Hematopoietic multipotent progenitor cell treated with erythropoietin and hydrocortisone succinate and interleukin-3 and kit ligand, for 17 days (in vitro differentiated cells): ENCODE data around the gene CCSER1.
"Not testable (repeated sequence)": the region's sequence is repeated elsewhere in the genome, so short reads cannot be mapped to it uniquely, and the experiment has no call there.

ENCODE experiments used
- DNase-seq: peaks from one replicate; pipeline ENCODE4 v3.0.0-alpha.2; 2015; ENCODE audit warnings: low spot score

Gene CCSER1

DNA sequence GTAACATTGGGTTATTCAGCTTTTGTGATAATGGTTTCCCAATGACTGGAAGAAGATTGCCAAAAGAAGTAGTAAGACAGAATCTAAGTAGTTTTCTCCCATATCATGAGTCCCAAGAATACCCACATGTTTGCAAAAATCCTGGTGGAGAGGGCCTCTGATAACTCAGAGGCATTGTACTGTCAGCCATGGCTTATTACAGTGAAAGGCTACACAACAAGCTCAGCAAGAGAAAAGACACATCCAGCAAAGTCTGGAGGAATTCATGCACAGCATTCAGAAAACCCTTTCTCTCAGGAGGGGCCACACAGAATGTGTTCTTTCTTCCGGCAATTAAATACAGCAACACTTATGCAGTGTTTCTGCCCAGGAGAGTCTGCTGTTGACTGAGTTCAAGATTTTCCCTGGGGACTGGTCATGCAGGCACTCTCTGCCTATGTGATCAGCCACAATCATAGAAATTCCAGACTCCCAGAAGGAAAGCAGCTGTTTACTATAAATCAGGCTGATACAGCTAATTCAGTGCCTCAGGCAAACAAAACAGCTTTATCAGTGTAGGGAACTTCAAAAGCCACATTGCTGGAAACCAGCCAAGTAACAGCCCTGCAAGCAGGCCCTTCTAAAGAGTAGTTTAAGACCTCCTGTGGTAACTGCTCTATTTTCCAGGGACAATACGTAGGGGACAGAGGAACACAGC, 937.1 kb downstream of the CCSER1 start:
- no peak for DNase-seq

DNA sequence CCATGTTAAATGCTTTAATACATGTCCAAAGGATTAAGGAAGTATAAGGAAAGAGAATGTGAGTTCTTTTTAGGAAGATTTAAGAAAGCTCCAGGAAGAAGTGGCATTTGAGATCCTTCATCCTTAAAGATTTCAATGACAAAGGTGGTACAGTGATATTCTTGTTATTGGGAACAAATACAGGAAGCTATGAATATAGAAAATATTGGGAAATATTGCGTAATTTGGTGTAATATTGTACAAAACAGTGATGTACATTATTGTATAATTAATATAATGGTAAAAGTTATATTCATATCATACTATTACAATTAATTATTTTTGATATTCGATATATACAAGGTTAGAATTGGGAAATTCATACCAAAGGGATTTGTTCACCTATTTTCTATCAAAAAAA, 937.9 kb downstream of the CCSER1 start:
- DNase-seq, result no peak

DNA sequence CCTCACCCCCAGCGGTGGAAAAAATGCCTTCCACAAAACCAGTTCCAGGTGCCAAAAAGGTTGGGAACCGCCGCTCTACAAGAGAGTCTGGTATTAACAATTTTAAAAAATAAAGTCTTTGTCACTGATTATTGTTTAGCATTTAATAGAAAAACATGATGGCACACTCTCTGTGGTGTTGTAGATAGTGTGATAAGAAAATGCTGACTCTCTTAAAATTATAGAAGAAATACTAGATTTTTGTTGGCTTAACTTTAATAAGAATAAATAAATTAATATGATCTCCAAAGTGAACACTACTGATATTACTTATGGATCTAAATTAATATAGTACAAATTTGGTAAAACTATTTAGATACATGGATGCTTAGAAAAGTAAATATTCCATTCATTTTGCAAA, 943.5 kb downstream of the CCSER1 start:
- no peak for DNase-seq

- DNase-seq, result no peak
These were observed 949.0 kb downstream of the CCSER1 start for GRCh38 chr4:91076147-91076546.

- no peak for DNase-seq
These were observed 958.8 kb downstream of the CCSER1 start for GRCh38 chr4:91085961-91086360.

DNA sequence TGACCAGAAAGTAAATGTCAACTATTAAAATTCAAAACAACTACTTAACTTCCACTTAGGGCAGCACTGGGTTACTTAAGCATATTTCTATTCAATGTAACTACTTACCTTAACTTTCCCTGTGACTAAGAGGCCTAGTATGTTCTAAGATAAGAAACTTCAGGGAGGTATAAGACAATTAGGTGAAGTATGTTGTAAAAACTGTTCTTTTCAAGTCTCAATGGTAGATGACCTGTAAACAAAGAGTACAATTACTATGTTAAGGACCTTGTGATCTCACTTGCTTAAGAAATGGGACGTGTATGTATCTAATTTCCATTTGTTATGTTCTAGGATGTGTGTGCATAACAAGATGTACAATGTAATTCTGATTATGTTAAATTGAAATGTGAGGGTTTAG, 960.5 kb downstream of the CCSER1 start:
- DNase-seq, result no peak

- DNase-seq, result no peak
These were observed 962.0 kb downstream of the CCSER1 start for GRCh38 chr4:91089178-91089577.

GRCh38 chr4:91092398-91092980, 965.3 kb downstream of the CCSER1 start:
- DNase-seq, result no peak

- not testable (repeated sequence) for DNase-seq
These were observed 967.0 kb downstream of the CCSER1 start for GRCh38 chr4:91094220-91094619.

DNA sequence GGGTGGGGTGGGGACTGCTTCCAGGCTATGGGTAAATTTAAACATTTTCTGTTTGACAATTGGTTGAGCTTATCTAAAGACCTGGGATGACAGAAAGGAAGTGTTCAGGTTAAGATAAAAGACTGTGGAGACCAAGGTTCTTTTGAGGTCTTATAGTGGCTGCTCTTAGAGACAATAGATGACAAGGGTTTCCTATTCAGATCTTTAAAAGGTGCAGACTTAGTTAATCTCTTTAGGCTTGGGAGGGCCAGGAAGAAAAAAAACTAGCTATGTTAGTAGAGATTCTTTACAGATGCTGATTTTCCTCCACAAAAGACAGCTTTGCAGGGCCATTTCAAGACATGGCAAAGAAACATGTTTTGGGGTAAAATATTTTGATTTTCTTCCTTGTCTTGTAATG, 972.5 kb downstream of the CCSER1 start:
- no peak for DNase-seq

DNA sequence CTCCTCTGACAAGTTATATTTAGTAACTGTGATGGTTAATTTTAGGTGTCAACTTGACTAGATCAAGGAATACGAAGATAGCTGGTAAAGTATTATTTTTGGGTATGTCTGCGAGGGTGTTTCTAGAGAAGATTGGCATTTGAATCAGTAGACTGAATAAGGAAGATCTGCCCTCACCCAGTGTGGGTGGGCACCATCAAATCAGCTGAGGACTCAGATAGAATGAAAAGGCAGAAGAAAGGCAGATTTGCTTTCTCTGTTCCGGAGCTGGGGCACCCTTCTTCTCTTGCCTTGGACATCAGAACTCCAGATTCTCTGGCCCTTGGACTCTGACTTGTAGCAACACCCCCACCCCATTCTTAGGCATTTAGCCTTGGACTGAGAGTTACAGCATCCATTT, 981.6 kb downstream of the CCSER1 start:
- DNase-seq, result no peak

DNA sequence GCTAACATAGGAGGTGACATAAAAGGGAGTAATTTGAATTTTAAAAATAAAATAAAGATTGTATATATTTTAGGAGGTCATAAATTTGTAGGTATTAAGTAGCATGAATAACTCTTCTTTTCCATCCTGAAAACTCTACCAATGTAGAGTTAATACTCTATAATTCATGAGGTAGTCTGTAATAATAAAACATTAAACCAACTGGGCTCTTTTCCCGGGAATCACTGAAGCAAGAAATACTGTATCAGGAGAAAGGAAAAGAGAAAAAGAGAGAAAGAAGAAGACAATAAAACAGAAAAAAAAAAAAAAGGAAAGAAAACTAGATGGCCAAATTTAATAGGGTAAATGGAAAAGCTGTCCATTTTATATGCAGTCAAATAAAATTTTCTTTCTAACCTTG, 984.4 kb downstream of the CCSER1 start:
- DNase-seq, result no peak

GRCh38 chr4:91113130-91113706, 986.0 kb downstream of the CCSER1 start:
- DNase-seq, result no peak

GRCh38 chr4:91114386-91114785, 987.2 kb downstream of the CCSER1 start:
- DNase-seq, result no peak

GRCh38 chr4:91116861-91117260, 989.7 kb downstream of the CCSER1 start:
- no peak for DNase-seq

DNA sequence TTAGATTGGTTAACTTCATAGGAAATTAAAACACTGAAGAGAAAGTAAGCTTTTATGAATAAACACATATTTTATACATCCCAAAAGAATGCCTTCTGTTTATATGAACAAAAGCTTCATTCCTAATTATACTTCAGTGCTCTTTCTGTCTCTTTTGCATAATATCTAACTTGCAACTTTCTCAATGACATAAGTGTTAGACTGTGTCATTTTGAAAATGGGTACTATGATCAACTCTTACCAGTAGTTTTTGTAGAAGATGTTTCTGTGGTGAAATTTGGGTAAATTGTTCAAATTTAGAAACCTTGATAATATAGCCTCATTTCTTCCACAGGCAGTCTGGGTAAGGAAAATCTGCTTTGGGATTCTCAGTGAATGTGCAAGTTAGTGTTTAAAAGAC, 991.4 kb downstream of the CCSER1 start:
- no peak for DNase-seq

DNA sequence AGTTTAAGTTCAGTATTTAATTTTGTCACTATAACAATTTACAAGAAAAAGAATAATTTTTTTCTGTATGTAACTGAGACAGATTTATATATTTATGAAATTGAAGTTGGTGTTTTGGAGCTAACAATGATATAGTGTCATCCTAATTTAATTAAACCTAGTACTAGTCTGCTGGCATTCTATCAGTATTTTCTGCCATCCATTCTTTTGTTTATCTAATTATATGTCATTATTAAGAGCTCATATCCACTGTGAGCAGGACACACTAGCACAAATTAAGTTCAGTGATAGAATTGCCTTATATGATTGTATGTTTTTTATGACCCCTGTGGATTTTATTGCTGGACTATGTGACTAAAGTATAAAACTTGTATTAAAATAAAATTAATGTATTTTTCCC, 996.5 kb downstream of the CCSER1 start:
- no peak for DNase-seq

- DNase-seq, result no peak
These were observed 1000.0 kb downstream of the CCSER1 start for GRCh38 chr4:91127192-91127591.

- DNase-seq, result no peak
These were observed 1000.6 kb downstream of the CCSER1 start for GRCh38 chr4:91127831-91128230.

DNA sequence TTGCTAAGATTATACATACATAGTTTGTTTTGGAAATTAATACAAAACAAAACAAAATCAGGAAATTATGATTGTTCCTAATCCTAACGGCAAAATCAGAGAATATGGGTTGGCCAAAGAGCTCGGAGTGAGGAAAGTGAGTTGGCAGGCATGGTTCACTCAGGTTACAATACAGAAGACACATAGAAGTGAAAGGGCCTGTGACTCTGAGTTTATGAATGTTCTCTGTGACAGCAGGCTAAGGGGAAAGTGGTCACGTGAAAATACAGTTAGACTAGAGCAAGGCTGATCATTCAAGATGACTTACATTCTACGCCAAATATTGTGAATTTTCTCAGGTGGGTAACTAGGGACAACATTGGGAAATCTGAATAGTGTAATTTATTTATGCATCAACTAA, 1001.3 kb downstream of the CCSER1 start:
- no peak for DNase-seq

GRCh38 chr4:91147067-91147466, 1019.9 kb downstream of the CCSER1 start:
- DNase-seq, result no peak

DNA sequence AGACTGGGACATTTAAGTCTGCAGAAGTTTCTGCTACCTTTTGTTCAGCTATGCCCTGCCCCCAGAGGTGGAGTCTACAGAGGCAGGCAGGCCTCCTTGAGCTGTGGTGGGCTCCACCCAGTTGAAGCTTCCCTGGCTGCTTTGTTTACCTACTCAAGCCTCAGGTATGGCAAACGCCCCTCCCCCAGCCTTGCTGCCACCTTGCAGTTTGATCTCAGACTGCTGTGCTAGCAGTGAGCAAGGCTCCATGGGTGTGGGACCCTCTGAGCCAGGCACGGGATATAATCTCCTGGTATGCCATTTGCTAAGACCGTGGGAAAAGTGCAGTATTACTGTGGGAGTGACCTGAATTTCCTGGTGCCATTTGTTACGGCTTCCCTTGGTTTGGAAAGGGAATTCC, 1026.8 kb downstream of the CCSER1 start:
- not testable (repeated sequence) for DNase-seq

DNA sequence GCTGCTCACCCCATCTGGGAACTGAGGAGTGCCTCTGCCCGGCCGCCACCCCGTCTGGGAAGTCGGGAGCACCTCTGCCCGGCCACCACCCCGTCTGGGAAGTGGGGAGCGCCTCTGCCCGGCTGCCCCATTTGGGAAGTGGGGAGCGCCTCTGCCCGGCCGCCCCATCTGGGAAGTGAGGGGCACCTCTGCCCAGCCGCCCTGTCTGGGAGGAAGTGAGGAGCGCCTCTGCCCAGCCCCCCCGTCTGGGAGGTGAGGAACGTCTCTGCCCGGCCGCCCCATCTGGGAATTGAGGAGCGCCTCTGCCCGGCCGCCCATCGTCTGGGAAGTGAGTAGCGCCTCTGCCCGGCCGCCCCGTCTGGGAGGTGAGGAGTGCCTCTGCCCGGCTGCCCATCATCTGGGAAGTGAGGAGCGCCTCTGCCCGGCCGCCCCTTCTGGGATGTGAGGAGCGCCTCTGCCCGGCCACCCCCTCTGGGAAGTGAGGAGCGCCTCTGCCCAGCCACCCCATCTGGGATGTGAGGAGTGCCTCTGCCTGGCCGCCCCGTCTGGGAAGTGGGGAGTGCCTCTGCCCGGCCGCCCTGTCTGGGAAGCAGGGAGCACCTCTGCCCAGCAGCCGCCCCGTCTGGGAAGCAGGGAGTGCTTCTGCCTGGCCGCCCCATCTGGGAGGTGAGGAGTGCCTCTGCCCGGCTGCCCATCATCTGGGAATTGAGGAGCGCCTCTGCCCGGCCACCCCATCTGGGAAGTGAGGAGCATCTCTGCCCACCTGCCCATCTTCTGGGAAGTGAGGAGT, 1040.9 kb downstream of the CCSER1 start:
- not testable (repeated sequence) for DNase-seq
